Osteoblast (primary cell): Measurements from ENCODE around the gene SESN2. TPM values are rescaled to one million over a fixed set of nuclear protein-coding genes. Genes with fewer than 3 reads are reported as not detected.
A peak's percentile ranks its signal among the peaks of the same experiment; 100 is the strongest.

Experiments used
- DNase-seq: peaks from one replicate; pipeline ENCODE4 v3.0.0; 2011; ENCODE audit warnings: low spot score, mixed read lengths; ENCODE audit not compliant: insufficient read length; ENCODE audit errors: missing footprints
- H2AFZ ChIP-seq: 2 replicates; pipeline ENCODE4 v1.6.0; 2011; ENCODE audit warnings: mild to moderate bottlenecking, low read length
- H3K27ac ChIP-seq: 2 replicates; pipeline ENCODE4 v1.5.1; 2011; ENCODE audit warnings: mild to moderate bottlenecking, low read depth, low read length, moderate library complexity
- H3K27me3 ChIP-seq: 2 replicates; pipeline ENCODE4 v1.6.0; 2012; ENCODE audit warnings: mild to moderate bottlenecking, control low read depth, inconsistent platforms, low read length, moderate library complexity; ENCODE audit not compliant: insufficient read depth
- H3K36me3 ChIP-seq: 2 replicates; pipeline ENCODE4 v1.5.1; 2011; ENCODE audit warnings: mild to moderate bottlenecking, low read length, control low read depth, moderate library complexity; ENCODE audit not compliant: insufficient read depth
- H3K4me1 ChIP-seq: 2 replicates; pipeline ENCODE4 v1.5.1; 2011; ENCODE audit warnings: mild to moderate bottlenecking, low read length, control low read depth, moderate library complexity; ENCODE audit not compliant: insufficient read depth
- H3K4me2 ChIP-seq: 2 replicates; pipeline ENCODE4 v1.6.0; 2011; ENCODE audit warnings: mild to moderate bottlenecking, low read length; ENCODE audit not compliant: insufficient read depth
- H3K4me3 ChIP-seq: fragments of 200-600 bp; sonication (generic); 3 replicates; pipeline ENCODE4 v1.5.1; 2012; ENCODE audit warnings: mild to moderate bottlenecking, low read length, inconsistent platforms; ENCODE audit not compliant: insufficient read depth
- H3K79me2 ChIP-seq: 2 replicates; pipeline ENCODE4 v1.6.0; 2012; ENCODE audit warnings: mild to moderate bottlenecking, low read length, control low read depth, inconsistent platforms; ENCODE audit not compliant: insufficient read depth
- H3K9me3 ChIP-seq: 2 replicates; pipeline ENCODE4 v1.5.1; 2011; ENCODE audit warnings: low read depth, low read length, control low read depth
- H4K20me1 ChIP-seq: 2 replicates; pipeline ENCODE4 v1.6.0; 2012; ENCODE audit warnings: mild to moderate bottlenecking, low read length, control low read depth; ENCODE audit not compliant: insufficient read depth
- total RNA-seq: library from RNA; depleted of rRNA; stranded (reverse); fragments of >200 nt; gene quantifications from 2 replicates; pipeline ENCODE4 v1.2.3, GENCODE V29; 2012
- TF ChIP-seq, protein P1 (sequence below): IDR thresholded peaks from 2 replicates; pipeline ENCODE4 v1.5.1; 2011; ENCODE audit warnings: mild to moderate bottlenecking, low read depth, low read length, moderate library complexity; ENCODE audit errors: extremely low read depth

The SESN2 gene
- total RNA-seq, 1 donor: 59.7 TPM

DNA sequence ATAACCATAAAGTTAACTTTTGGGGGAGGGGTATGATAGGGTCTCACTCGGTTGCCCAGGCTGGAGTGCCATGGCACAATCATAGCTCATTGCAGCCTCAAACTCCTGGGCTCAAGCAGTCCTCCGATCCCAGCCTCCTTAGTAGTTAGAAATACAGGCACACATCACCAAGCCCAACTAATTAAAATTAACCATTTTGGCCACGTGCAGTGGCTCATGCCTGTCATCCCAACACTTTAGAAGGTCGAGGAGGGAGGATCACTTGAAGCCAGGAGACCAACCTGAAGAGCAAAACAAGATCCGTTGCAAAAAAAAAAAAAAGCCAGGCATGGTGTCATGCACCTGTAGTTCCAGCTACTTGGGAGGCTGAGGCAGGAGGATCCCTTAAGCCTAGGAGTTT, 42.9 kb downstream of the SESN2 start:
- DNase-seq: no peak
- Histone ChIP-seq H3K4me3 (no peak overlapping the region), H2AFZ (no peak overlapping the region), H3K27ac (no peak overlapping the region), H3K4me2 (no peak overlapping the region), H3K36me3 (no peaks in the 10 kb centered on the region), H3K27me3 (no peaks in the 10 kb centered on the region), H3K79me2 (no peaks in the 10 kb centered on the region), H3K9me3 (no peaks in the 10 kb centered on the region), H3K4me1 (no peaks in the 10 kb centered on the region), H4K20me1 (no peaks in the 10 kb centered on the region)
- TF ChIP-seq, protein P1, sequence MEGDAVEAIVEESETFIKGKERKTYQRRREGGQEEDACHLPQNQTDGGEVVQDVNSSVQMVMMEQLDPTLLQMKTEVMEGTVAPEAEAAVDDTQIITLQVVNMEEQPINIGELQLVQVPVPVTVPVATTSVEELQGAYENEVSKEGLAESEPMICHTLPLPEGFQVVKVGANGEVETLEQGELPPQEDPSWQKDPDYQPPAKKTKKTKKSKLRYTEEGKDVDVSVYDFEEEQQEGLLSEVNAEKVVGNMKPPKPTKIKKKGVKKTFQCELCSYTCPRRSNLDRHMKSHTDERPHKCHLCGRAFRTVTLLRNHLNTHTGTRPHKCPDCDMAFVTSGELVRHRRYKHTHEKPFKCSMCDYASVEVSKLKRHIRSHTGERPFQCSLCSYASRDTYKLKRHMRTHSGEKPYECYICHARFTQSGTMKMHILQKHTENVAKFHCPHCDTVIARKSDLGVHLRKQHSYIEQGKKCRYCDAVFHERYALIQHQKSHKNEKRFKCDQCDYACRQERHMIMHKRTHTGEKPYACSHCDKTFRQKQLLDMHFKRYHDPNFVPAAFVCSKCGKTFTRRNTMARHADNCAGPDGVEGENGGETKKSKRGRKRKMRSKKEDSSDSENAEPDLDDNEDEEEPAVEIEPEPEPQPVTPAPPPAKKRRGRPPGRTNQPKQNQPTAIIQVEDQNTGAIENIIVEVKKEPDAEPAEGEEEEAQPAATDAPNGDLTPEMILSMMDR: no peak

DNA sequence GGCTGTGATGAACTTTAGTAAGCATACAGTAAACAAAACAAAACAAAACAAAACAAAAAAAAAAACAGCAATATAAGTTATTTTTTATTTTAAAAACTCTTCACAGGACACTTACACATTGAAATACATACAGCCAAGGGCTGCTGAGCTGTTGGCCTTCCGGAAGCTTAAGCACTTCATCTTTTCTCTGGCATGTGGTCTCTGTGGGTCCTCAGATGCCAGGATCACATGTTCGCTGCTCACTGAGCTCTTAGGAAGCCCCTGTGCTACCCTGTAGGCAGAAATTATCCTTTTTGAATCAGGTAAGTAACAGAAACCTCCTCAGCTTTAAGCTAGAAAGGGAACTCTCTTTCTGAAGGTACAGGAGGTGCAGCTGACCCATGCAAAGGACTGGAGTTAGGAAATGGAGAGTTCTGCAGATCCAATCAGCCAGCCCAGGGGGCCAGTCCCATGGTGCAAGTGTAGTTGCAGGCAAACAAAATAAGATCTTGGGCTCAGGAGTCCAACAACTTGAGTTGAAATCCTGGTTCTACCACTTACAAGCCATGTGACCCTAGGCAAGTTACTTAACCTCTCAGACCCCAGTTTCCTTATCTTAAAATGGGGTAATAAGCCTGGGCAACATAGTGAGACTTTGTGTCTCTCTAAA, 47.1 kb downstream of the SESN2 start:
- peak overlapping the region; percentile 71 for H2AFZ ChIP-seq
- TF ChIP-seq, protein P1: no peak

DNA sequence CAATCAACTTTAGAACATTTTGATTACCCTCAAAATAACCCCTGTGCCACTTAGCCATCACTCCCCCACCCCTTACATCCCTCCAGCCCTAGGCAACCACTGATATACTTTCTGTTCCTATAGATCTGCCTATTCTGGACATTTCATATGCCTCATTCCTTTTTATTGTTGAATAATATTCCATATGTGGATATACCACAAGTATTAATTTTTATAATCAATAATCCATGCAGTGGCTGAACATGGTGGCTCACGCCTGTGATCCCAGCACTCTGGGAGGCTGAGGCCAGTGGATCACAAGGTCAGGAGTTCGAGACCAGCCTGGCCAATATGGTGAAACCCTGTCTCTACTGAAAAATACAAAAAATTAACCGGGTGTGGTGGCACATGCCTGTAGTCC, 49.4 kb downstream of the SESN2 start:
- Histone ChIP-seq H2AFZ (no peak overlapping the region), H3K9me3 (no peaks in the 10 kb centered on the region), H3K36me3 (no peaks in the 10 kb centered on the region), H3K27me3 (no peaks in the 10 kb centered on the region), H3K27ac (no peak overlapping the region), H3K4me3 (no peak overlapping the region), H3K4me1 (peaks cover 3% of the 10 kb centered on the region), H3K4me2 (no peak overlapping the region), H3K79me2 (no peaks in the 10 kb centered on the region), H4K20me1 (no peaks in the 10 kb centered on the region)
- DNase-seq: peak; percentile 26
- TF ChIP-seq, protein P1: no peak

More for the DNA sequence above, 47.1 kb downstream of the SESN2 start:
- H3K4me3 ChIP-seq: no peak overlapping the region
- no peaks in the 10 kb centered on the region for H4K20me1 ChIP-seq
- H3K36me3 ChIP-seq: no peaks in the 10 kb centered on the region
- no peaks in the 10 kb centered on the region for H3K27me3 ChIP-seq
- DNase-seq: no peak
- H3K4me1 ChIP-seq: no peaks in the 10 kb centered on the region
- H3K4me2 ChIP-seq: no peak overlapping the region
- no peaks in the 10 kb centered on the region for H3K79me2 ChIP-seq
- H3K9me3 ChIP-seq: no peaks in the 10 kb centered on the region
- H3K27ac ChIP-seq: no peak overlapping the region

DNA sequence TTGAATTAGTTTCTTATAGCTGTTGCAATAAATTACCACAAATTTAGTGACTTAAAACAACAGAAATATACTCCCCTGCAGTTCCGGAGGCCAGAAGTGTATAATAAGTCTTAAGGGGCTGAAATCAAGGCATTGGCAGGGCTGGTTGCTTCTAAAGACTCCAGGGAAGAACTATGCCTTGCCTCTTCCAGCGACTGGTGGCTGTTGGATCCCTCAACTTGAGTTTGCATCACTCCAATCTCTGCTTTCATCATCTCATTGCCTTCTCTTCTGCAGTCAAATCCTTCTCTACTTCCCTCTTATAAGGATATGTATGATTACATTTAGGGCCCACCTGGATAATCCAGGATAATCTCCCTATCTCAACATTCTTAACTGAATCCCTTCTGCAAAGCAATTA, 50.4 kb downstream of the SESN2 start:
- H3K36me3 ChIP-seq: no peaks in the 10 kb centered on the region
- H3K27me3 ChIP-seq: no peaks in the 10 kb centered on the region
- no peak overlapping the region for H3K27ac ChIP-seq
- no peak overlapping the region for H3K4me2 ChIP-seq
- H2AFZ ChIP-seq: no peak overlapping the region
- no peak overlapping the region for H3K4me3 ChIP-seq
- no peaks in the 10 kb centered on the region for H3K9me3 ChIP-seq
- H4K20me1 ChIP-seq: no peaks in the 10 kb centered on the region
- TF ChIP-seq, protein P1: no peak
- no peaks in the 10 kb centered on the region for H3K79me2 ChIP-seq
- H3K4me1 ChIP-seq: peaks cover 5% of the 10 kb centered on the region
- DNase-seq: no peak
